Effector memory CD4-positive, alpha-beta T cell (primary cell): ENCODE results near the gene GPR6.

ENCODE experiments used
- DNase-seq, 3 donors: peaks; one replicate each; pipeline ENCODE4 v3.0.0-alpha.2; 2020
- H3K27ac ChIP-seq: 2 replicates; pipeline ENCODE4 v1.7.0; 2013; ENCODE audit warnings: mild to moderate bottlenecking, low read length, moderate library complexity; ENCODE audit not compliant: insufficient read depth, poor library complexity, severe bottlenecking
- H3K27me3 ChIP-seq: replicated peaks from 2 replicates; pipeline ENCODE4 v1.7.0; 2013; ENCODE audit warnings: mild to moderate bottlenecking, low read length; ENCODE audit not compliant: insufficient read depth, control insufficient read depth, poor library complexity, severe bottlenecking
- H3K36me3 ChIP-seq: 2 replicates; pipeline ENCODE4 v1.7.0; 2013; ENCODE audit warnings: mild to moderate bottlenecking, low read length, moderate library complexity; ENCODE audit not compliant: control insufficient read depth, insufficient read depth
- H3K4me1 ChIP-seq: 2 replicates; pipeline ENCODE4 v1.7.0; 2013; ENCODE audit warnings: low read length, mild to moderate bottlenecking; ENCODE audit not compliant: control insufficient read depth, insufficient read depth, poor library complexity, severe bottlenecking
- H3K4me3 ChIP-seq: 2 replicates; pipeline ENCODE4 v1.7.0; 2013; ENCODE audit warnings: low read length, low read depth, mild to moderate bottlenecking; ENCODE audit not compliant: insufficient read depth, poor library complexity, severe bottlenecking
- H3K9me3 ChIP-seq: 2 replicates; pipeline ENCODE4 v1.7.0; 2013; ENCODE audit warnings: mild to moderate bottlenecking, low read length, moderate library complexity; ENCODE audit not compliant: control insufficient read depth

Gene GPR6

GRCh38 chr6:109962271-109962670 lies 15.8 kb upstream of the GPR6 start:
- DNase-seq = no peak
- Histone ChIP-seq H3K4me1 (no peaks in the 10 kb centered on the region), H3K27me3 (no peaks in the 10 kb centered on the region), H3K36me3 (no peaks in the 10 kb centered on the region), H3K27ac (no peak overlapping the region), H3K4me3 (no peak overlapping the region), H3K9me3 (no peaks in the 10 kb centered on the region)

- DNase-seq = no peak
- Histone ChIP-seq H3K36me3 (no peaks in the 10 kb centered on the region), H3K9me3 (no peaks in the 10 kb centered on the region), H3K27ac (no peak overlapping the region), H3K27me3 (no peaks in the 10 kb centered on the region), H3K4me1 (no peaks in the 10 kb centered on the region), H3K4me3 (no peak overlapping the region)
Measured at GRCh38 chr6:109963598-109964170, 14.4 kb upstream of the GPR6 start.

- Histone ChIP-seq H3K9me3 (no peaks in the 10 kb centered on the region), H3K27ac (no peak overlapping the region), H3K36me3 (no peaks in the 10 kb centered on the region), H3K4me1 (no peaks in the 10 kb centered on the region), H3K27me3 (no peaks in the 10 kb centered on the region), H3K4me3 (no peak overlapping the region)
- DNase-seq = no peak
Measured at GRCh38 chr6:109964949-109965348, 13.2 kb upstream of the GPR6 start.

- Histone ChIP-seq H3K4me3 (no peak overlapping the region), H3K27ac (no peak overlapping the region), H3K27me3 (no peaks in the 10 kb centered on the region), H3K9me3 (no peaks in the 10 kb centered on the region), H3K36me3 (no peaks in the 10 kb centered on the region), H3K4me1 (no peaks in the 10 kb centered on the region)
- DNase-seq = no peak
Measured at GRCh38 chr6:109966299-109966698, 11.8 kb upstream of the GPR6 start.

GRCh38 chr6:109977791-109978173 lies 329 bp upstream of the GPR6 start:
- Histone ChIP-seq H3K27ac (no peak overlapping the region), H3K9me3 (no peaks in the 10 kb centered on the region), H3K27me3 (peaks cover 10% of the 10 kb centered on the region), H3K36me3 (no peaks in the 10 kb centered on the region), H3K4me1 (no peaks in the 10 kb centered on the region), H3K4me3 (no peak overlapping the region)
- no peak for DNase-seq

- DNase-seq = no peak
- peaks cover 10% of the 10 kb centered on the region for H3K27me3 ChIP-seq
- no peaks in the 10 kb centered on the region for H3K36me3 ChIP-seq
- no peak overlapping the region for H3K27ac ChIP-seq
- no peaks in the 10 kb centered on the region for H3K9me3 ChIP-seq
- no peak overlapping the region for H3K4me3 ChIP-seq
- no peaks in the 10 kb centered on the region for H3K4me1 ChIP-seq
Measured at GRCh38 chr6:109979033-109979921, 1.2 kb downstream of the GPR6 start.

GRCh38 chr6:109984410-109984809 lies 6.3 kb downstream of the GPR6 start:
- Histone ChIP-seq H3K4me3 (no peak overlapping the region), H3K36me3 (no peaks in the 10 kb centered on the region), H3K27me3 (no peaks in the 10 kb centered on the region), H3K4me1 (no peaks in the 10 kb centered on the region), H3K9me3 (no peaks in the 10 kb centered on the region), H3K27ac (no peak overlapping the region)
- no peak for DNase-seq

- no peaks in the 10 kb centered on the region for H3K27me3 ChIP-seq
- no peak overlapping the region for H3K4me3 ChIP-seq
- H3K9me3 ChIP-seq = no peaks in the 10 kb centered on the region
- H3K4me1 ChIP-seq = no peaks in the 10 kb centered on the region
- no peak overlapping the region for H3K27ac ChIP-seq
- H3K36me3 ChIP-seq = no peaks in the 10 kb centered on the region
- no peak for DNase-seq
Measured at GRCh38 chr6:109987196-109987595, 9.1 kb downstream of the GPR6 start.

- Histone ChIP-seq H3K4me3 (no peak overlapping the region), H3K4me1 (no peaks in the 10 kb centered on the region), H3K27ac (no peak overlapping the region), H3K9me3 (no peaks in the 10 kb centered on the region), H3K36me3 (no peaks in the 10 kb centered on the region), H3K27me3 (no peaks in the 10 kb centered on the region)
- no peak for DNase-seq
Measured at GRCh38 chr6:109991201-109992101, 13.3 kb downstream of the GPR6 start.
